CD4-positive, alpha-beta T cell (primary cell): ENCODE measurements around the gene CTTNBP2NL. TPM values are rescaled to one million over a fixed set of nuclear protein-coding genes. Genes with fewer than 3 reads are reported as not detected.

Experiments
- ATAC-seq: fragments of 200-7000 bp; cut with Tn5 transposase; one replicate; pipeline ENCODE4 v1.10.0; 2022; ENCODE audit warnings: mild to moderate bottlenecking; ENCODE audit not compliant: poor library complexity
- CTCF ChIA-PET: fragments of 350-600 bp; sonication (Branson Sonifier 250); formaldehyde crosslinking; loops from one replicate; lab custom pipeline; 2021; ENCODE audit warnings: antibody characterized with exemption, inconsistent platforms; lab: Charles Lee
- POLR2A ChIA-PET: fragments of 350-600 bp; sonication (Branson Sonifier 250); formaldehyde crosslinking; loops from one replicate; lab custom pipeline; 2021; ENCODE audit warnings: antibody characterized with exemption, inconsistent platforms; lab: Charles Lee
- DNase-seq, 14 experiments: peaks; one replicate each; pipeline ENCODE4 v3.0.0-alpha.2; 2013 to 2020; ENCODE audit warnings: mixed read lengths in 2 of 14
- H3K27ac ChIP-seq, 2 donors: one replicate each; pipeline versions ENCODE4 v1.5.1 to v1.7.0; 2013; ENCODE audit warnings: low read length in 2 of 2, low read depth in 1 of 2, mild to moderate bottlenecking in 1 of 2
- H3K27me3 ChIP-seq, 2 experiments: 1 replicate in 1 of 2; 2 replicates in 1 of 2; pipeline versions ENCODE4 v1.6.1 to v1.7.0; 2013; ENCODE audit warnings: low read length in 2 of 2, control low read depth in 1 of 2, mild to moderate bottlenecking in 1 of 2, moderate library complexity in 1 of 2; ENCODE audit not compliant: insufficient read depth in 2 of 2, control insufficient read depth in 1 of 2
- H3K36me3 ChIP-seq: one replicate; pipeline ENCODE4 v1.6.1; 2013; ENCODE audit warnings: low read length, control low read depth; ENCODE audit not compliant: insufficient read depth
- H3K4me1 ChIP-seq: one replicate; pipeline ENCODE4 v1.6.1; 2013; ENCODE audit warnings: low read length, control low read depth; ENCODE audit not compliant: insufficient read depth
- H3K4me3 ChIP-seq: one replicate; pipeline ENCODE4 v1.5.1; 2013; ENCODE audit warnings: mild to moderate bottlenecking, low read length, moderate library complexity
- H3K9me3 ChIP-seq, 2 experiments: 1 replicate in 1 of 2; 2 replicates in 1 of 2; pipeline versions ENCODE4 v1.6.1 to v1.7.0; 2013; ENCODE audit warnings: low read length in 2 of 2, mild to moderate bottlenecking in 2 of 2, control low read depth in 1 of 2, moderate library complexity in 1 of 2; ENCODE audit not compliant: control insufficient read depth in 1 of 2, insufficient read depth in 1 of 2
- H3K27ac Mint-ChIP-seq: one replicate; pipeline ENCODE4 v1.8.0; 2020; ENCODE audit warnings: mixed read lengths
- H3K27me3 Mint-ChIP-seq: one replicate; pipeline ENCODE4 v1.8.0; 2021; ENCODE audit warnings: mixed read lengths
- H3K36me3 Mint-ChIP-seq: one replicate; pipeline ENCODE4 v1.8.0; 2021; ENCODE audit warnings: low read depth, mixed read lengths
- H3K4me1 Mint-ChIP-seq: one replicate; pipeline ENCODE4 v1.8.0; 2021; ENCODE audit warnings: low read depth, mixed read lengths
- H3K4me3 Mint-ChIP-seq: one replicate; pipeline ENCODE4 v1.8.0; 2020; ENCODE audit warnings: mild to moderate bottlenecking, mixed read lengths
- H3K9me3 Mint-ChIP-seq: one replicate; pipeline ENCODE4 v1.8.0; 2020; ENCODE audit warnings: mixed read lengths
- intact Hi-C, 2 experiments: fragments of 100-400 bp; cut with DNase I in 1 of 2; cut with micrococcal nuclease in 1 of 2; formaldehyde crosslinking; loops; one replicate each; pipeline versions ENCODE4 v1.15.1 to v1.9.0; 2023 to 2025; cut with DNase I, micrococcal nuclease
- total RNA-seq, 174 experiments: library from RNA in 2 of 174; stranded (reverse) in 2 of 174; gene quantifications; one replicate each; pipeline ENCODE4 v1.2.3 and lab custom pipeline; 2021 to 2026
- TF ChIP-seq, protein P1 (sequence below): fragments of 200-600 bp; IDR thresholded peaks from one replicate; pipeline ENCODE4 v1.8.0; 2022; ENCODE audit warnings: antibody characterized with exemption, mild to moderate bottlenecking

CTTNBP2NL gene
- total RNA-seq, 2 experiments from 2014 or later, result 0.14 to 0.25 TPM

DNA sequence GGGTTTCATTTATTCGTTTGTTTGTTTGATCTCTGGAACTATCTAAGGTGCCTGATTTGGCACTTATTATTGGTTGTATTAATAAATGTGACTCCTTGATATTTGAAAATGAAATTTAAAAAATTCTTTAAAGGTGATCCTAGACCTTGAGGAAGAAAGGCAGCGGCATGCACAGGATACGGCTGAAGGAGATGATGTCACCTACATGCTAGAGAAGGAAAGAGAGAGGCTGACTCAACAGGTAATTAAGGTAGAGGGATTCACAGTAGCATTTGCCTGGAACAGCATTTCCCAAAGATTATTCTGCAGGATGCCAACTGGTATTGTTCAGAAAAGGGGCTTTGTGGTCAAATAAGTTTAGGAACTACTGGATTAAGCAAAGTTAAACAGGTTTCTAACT is 58.3 kb downstream of the CTTNBP2NL start:
- CTCF ChIA-PET, result interaction anchor here (1.3 kb wide), 1 partner anchor 12 kb away, joined by 3 read pairs; no protein-coding TSS in a partner anchor

DNA sequence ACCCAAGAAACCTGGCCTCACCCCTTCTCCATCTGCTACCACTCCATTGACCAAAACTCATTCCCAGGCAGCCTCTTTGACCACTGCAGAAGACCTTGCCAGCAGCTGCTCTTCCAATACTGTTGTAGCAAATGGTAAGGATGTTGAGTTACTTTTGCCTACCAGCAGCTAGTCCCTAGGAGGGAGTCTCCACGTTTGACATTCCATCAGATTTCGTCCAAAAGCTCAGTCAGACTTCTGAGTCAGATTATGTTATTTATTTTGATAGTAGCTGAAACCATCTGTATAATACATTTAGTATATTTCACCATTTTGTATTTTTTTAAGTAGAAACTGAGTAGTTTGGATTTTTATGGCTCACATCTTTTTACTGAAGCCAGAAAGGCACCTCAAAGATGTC is 61.2 kb downstream of the CTTNBP2NL start:
- Mint-ChIP-seq H3K27ac (no peak overlapping the region), H3K4me1 (no peaks in the 10 kb centered on the region), H3K9me3 (no peaks in the 10 kb centered on the region), H3K36me3 (no peaks in the 10 kb centered on the region), H3K27me3 (peaks cover 5% of the 10 kb centered on the region), H3K4me3 (no peak overlapping the region)
- intact Hi-C loops, result no loop called here
- TF ChIP-seq, protein P1, sequence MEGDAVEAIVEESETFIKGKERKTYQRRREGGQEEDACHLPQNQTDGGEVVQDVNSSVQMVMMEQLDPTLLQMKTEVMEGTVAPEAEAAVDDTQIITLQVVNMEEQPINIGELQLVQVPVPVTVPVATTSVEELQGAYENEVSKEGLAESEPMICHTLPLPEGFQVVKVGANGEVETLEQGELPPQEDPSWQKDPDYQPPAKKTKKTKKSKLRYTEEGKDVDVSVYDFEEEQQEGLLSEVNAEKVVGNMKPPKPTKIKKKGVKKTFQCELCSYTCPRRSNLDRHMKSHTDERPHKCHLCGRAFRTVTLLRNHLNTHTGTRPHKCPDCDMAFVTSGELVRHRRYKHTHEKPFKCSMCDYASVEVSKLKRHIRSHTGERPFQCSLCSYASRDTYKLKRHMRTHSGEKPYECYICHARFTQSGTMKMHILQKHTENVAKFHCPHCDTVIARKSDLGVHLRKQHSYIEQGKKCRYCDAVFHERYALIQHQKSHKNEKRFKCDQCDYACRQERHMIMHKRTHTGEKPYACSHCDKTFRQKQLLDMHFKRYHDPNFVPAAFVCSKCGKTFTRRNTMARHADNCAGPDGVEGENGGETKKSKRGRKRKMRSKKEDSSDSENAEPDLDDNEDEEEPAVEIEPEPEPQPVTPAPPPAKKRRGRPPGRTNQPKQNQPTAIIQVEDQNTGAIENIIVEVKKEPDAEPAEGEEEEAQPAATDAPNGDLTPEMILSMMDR, result no peak
- ATAC-seq (no peak), DNase-seq (no peak)
- no peaks in the 10 kb centered on the region for H3K4me1 ChIP-seq
- H3K4me3 ChIP-seq, result no peak overlapping the region
- H3K9me3 ChIP-seq, result no peaks in the 10 kb centered on the region
- ChIA-PET CTCF (interaction anchor here (0.7 to 1.7 kb wide), 3 partner anchors 9 to 66 kb away, joined by 4 to 5 read pairs (median 5); no protein-coding TSS in a partner anchor), POLR2A (no interaction called here)
- H3K36me3 ChIP-seq, result no peaks in the 10 kb centered on the region
- H3K27me3 ChIP-seq, result no peaks in the 10 kb centered on the region
- no peak overlapping the region for H3K27ac ChIP-seq

More for the DNA sequence above, 58.3 kb downstream of the CTTNBP2NL start:
- no peak overlapping the region for H3K27ac ChIP-seq
- no peaks in the 10 kb centered on the region for H3K27me3 ChIP-seq
- Mint-ChIP-seq H3K4me1 (no peaks in the 10 kb centered on the region), H3K9me3 (no peaks in the 10 kb centered on the region), H3K27ac (no peak overlapping the region), H3K4me3 (no peak overlapping the region), H3K27me3 (no peaks in the 10 kb centered on the region), H3K36me3 (no peaks in the 10 kb centered on the region)
- no peak for DNase-seq
- intact Hi-C loops, result no loop called here
- H3K4me3 ChIP-seq, result no peak overlapping the region
- no peaks in the 10 kb centered on the region for H3K36me3 ChIP-seq
- TF ChIP-seq, protein P1, result no peak
- H3K9me3 ChIP-seq, result no peaks in the 10 kb centered on the region
- ATAC-seq, result no peak
- H3K4me1 ChIP-seq, result no peaks in the 10 kb centered on the region
- POLR2A ChIA-PET, result no interaction called here

DNA sequence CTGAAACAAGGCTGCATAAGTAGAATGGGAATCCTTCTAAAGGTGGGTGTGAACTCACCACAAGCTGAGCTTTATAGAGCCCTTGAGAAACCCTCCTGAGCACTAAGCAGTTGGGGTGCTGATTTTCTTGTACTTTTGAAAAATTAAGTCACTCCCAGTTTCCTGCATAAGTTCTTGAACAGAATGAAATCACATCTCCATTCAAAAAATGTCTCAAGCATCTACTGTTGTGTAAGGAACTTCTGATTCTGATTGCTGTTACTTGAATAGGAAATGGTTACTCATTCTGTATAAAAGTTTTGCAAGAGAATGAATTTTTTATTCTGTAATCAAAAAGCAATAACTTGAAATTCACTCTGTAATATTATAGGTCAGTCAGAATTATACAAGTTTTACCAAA is 61.9 kb downstream of the CTTNBP2NL start:
- Histone ChIP-seq H3K36me3 (no peaks in the 10 kb centered on the region), H3K9me3 (no peaks in the 10 kb centered on the region), H3K4me3 (no peak overlapping the region), H3K4me1 (no peaks in the 10 kb centered on the region), H3K27me3 (no peaks in the 10 kb centered on the region), H3K27ac (no peak overlapping the region)
- Mint-ChIP-seq H3K4me3 (no peak overlapping the region), H3K4me1 (no peaks in the 10 kb centered on the region), H3K27me3 (peaks cover 9% of the 10 kb centered on the region), H3K36me3 (no peaks in the 10 kb centered on the region), H3K27ac (no peak overlapping the region), H3K9me3 (no peaks in the 10 kb centered on the region)
- ChIA-PET POLR2A (no interaction called here), CTCF (interaction anchor here (0.7 to 1.7 kb wide), 2 partner anchors 30 to 67 kb away, joined by 4 to 5 read pairs; no protein-coding TSS in a partner anchor)
- DNase-seq (no peak), ATAC-seq (no peak)
- TF ChIP-seq, protein P1, result no peak
- intact Hi-C loops, result no loop called here
